ENCODE data around the gene CD96.

The CD96 gene

GRCh38 chr3:111566844-111567243, 24.8 kb downstream of the CD96 start:
- H3K27ac ChIP-seq: no peak overlapping the region
- no peaks in the 10 kb centered on the region for H3K79me2 ChIP-seq (ENCODE audit: insufficient read depth, low read depth)

GRCh38 chr3:111568355-111568754, 26.4 kb downstream of the CD96 start:
- Histone ChIP-seq H3K27ac (no peak overlapping the region), H3K79me2 (ENCODE audit: insufficient read depth, low read depth) (no peaks in the 10 kb centered on the region), H4K20me1 (ENCODE audit: insufficient read depth) (no peaks in the 10 kb centered on the region), H3K27me3 (ENCODE audit: insufficient read depth, low read depth) (no peaks in the 10 kb centered on the region), H3K4me2 (no peak overlapping the region), H3K9ac (no peak overlapping the region), H3K36me3 (ENCODE audit: insufficient read depth) (no peaks in the 10 kb centered on the region), H3K4me1 (ENCODE audit: low read depth, poor library complexity, severe bottlenecking) (no peaks in the 10 kb centered on the region), H2AFZ (ENCODE audit: low read depth) (no peak overlapping the region), H3K4me3 (IDR thresholded peaks at IDR 0.05; ENCODE audit: insufficient read depth, low read depth, low read length) (no peak overlapping the region)
- no peak for TF ChIP-seq CTCF (conservative IDR thresholded peaks at IDR 0.05; ENCODE audit: low read depth, low read length)

More at GRCh38 chr3:111566844-111567243, 24.8 kb downstream of the CD96 start:
- Histone ChIP-seq H3K4me1 (ENCODE audit: low read depth, poor library complexity, severe bottlenecking) (no peaks in the 10 kb centered on the region), H2AFZ (ENCODE audit: low read depth) (no peak overlapping the region), H3K9ac (no peak overlapping the region), H4K20me1 (ENCODE audit: insufficient read depth) (no peaks in the 10 kb centered on the region), H3K27me3 (ENCODE audit: insufficient read depth, low read depth) (no peaks in the 10 kb centered on the region), H3K36me3 (ENCODE audit: insufficient read depth) (no peaks in the 10 kb centered on the region), H3K4me3 (IDR thresholded peaks at IDR 0.05; ENCODE audit: insufficient read depth, low read depth, low read length) (no peak overlapping the region), H3K4me2 (no peak overlapping the region)
- no peak for TF ChIP-seq CTCF (conservative IDR thresholded peaks at IDR 0.05; ENCODE audit: low read depth, low read length)

- Histone ChIP-seq H3K27me3 (ENCODE audit: insufficient read depth, low read depth) (no peaks in the 10 kb centered on the region), H3K9ac (no peak overlapping the region), H2AFZ (ENCODE audit: low read depth) (no peak overlapping the region), H3K4me2 (no peak overlapping the region), H4K20me1 (ENCODE audit: insufficient read depth) (no peaks in the 10 kb centered on the region), H3K4me1 (ENCODE audit: low read depth, poor library complexity, severe bottlenecking) (no peaks in the 10 kb centered on the region), H3K27ac (no peak overlapping the region), H3K36me3 (ENCODE audit: insufficient read depth) (no peaks in the 10 kb centered on the region), H3K79me2 (ENCODE audit: insufficient read depth, low read depth) (no peaks in the 10 kb centered on the region), H3K4me3 (IDR thresholded peaks at IDR 0.05; ENCODE audit: insufficient read depth, low read depth, low read length) (no peak overlapping the region)
- no peak for TF ChIP-seq CTCF (conservative IDR thresholded peaks at IDR 0.05; ENCODE audit: low read depth, low read length)
These were observed 26.9 kb downstream of the CD96 start for GRCh38 chr3:111568911-111569310.

- no peaks in the 10 kb centered on the region for H3K27me3 ChIP-seq (ENCODE audit: insufficient read depth, low read depth)
- no peaks in the 10 kb centered on the region for H3K36me3 ChIP-seq (ENCODE audit: insufficient read depth)
- no peak overlapping the region for H3K4me2 ChIP-seq
- no peaks in the 10 kb centered on the region for H3K4me1 ChIP-seq (ENCODE audit: low read depth, poor library complexity, severe bottlenecking)
- H3K9ac ChIP-seq: no peak overlapping the region
- no peak overlapping the region for H2AFZ ChIP-seq (ENCODE audit: low read depth)
- no peak for TF ChIP-seq CTCF (conservative IDR thresholded peaks at IDR 0.05; ENCODE audit: low read depth, low read length)
- H3K79me2 ChIP-seq (ENCODE audit: insufficient read depth, low read depth): no peaks in the 10 kb centered on the region
- no peak overlapping the region for H3K27ac ChIP-seq
- H3K4me3 ChIP-seq (IDR thresholded peaks at IDR 0.05; ENCODE audit: insufficient read depth, low read depth, low read length): no peak overlapping the region
- no peaks in the 10 kb centered on the region for H4K20me1 ChIP-seq (ENCODE audit: insufficient read depth)
These were observed 28.5 kb downstream of the CD96 start for GRCh38 chr3:111570404-111571030.
